ENCODE measurements around the gene ITIH5. TPM values are rescaled to one million over a fixed set of nuclear protein-coding genes. Genes with fewer than 3 reads are reported as not detected.
A peak's percentile ranks its signal among the peaks of the same experiment; 100 is the strongest.

Gene ITIH5
- total RNA-seq, 1 donor from 2014 or later: 1.5 TPM

GRCh38 chr10:7541137-7542087 lies 125.4 kb downstream of the ITIH5 start:
- peak; percentile 46 for TF ChIP-seq CTCF (IDR thresholded peaks at IDR 0.05; ENCODE audit: unreplicated experiment)
- Mint-ChIP-seq H3K27me3 (no peaks in the 10 kb centered on the region), H3K27ac (peak overlapping the region; percentile 89), H3K4me3 (ENCODE audit: low read depth) (peak overlapping the region; percentile 25), H3K36me3 (ENCODE audit: insufficient read depth) (no peaks in the 10 kb centered on the region), H3K4me1 (ENCODE audit: low read depth) (peaks cover 34% of the 10 kb centered on the region), H3K9me3 (ENCODE audit: low read depth) (peaks cover 11% of the 10 kb centered on the region)
- DNase-seq (ENCODE audit: low spot score, unreplicated experiment): peak; percentile 25

- H3K9me3 Mint-ChIP-seq (ENCODE audit: low read depth): peaks cover 11% of the 10 kb centered on the region
- H3K27me3 Mint-ChIP-seq: no peaks in the 10 kb centered on the region
- DNase-seq (ENCODE audit: low spot score, unreplicated experiment): no peak
- no peaks in the 10 kb centered on the region for H3K36me3 Mint-ChIP-seq (ENCODE audit: insufficient read depth)
- H3K4me3 Mint-ChIP-seq (ENCODE audit: low read depth): no peak overlapping the region
- peaks cover 31% of the 10 kb centered on the region for H3K4me1 Mint-ChIP-seq (ENCODE audit: low read depth)
- no peak overlapping the region for H3K27ac Mint-ChIP-seq
- no peak for TF ChIP-seq CTCF (IDR thresholded peaks at IDR 0.05; ENCODE audit: unreplicated experiment)
Observed at GRCh38 chr10:7538970-7539654, 127.7 kb downstream of the ITIH5 start.

GRCh38 chr10:7537126-7537525 lies 129.6 kb downstream of the ITIH5 start:
- H3K36me3 Mint-ChIP-seq (ENCODE audit: insufficient read depth): no peaks in the 10 kb centered on the region
- H3K9me3 Mint-ChIP-seq (ENCODE audit: low read depth): peaks cover 11% of the 10 kb centered on the region
- DNase-seq (ENCODE audit: low spot score, unreplicated experiment): no peak
- no peak overlapping the region for H3K4me3 Mint-ChIP-seq (ENCODE audit: low read depth)
- H3K27ac Mint-ChIP-seq: no peak overlapping the region
- no peak for TF ChIP-seq CTCF (IDR thresholded peaks at IDR 0.05; ENCODE audit: unreplicated experiment)
- peaks cover 2% of the 10 kb centered on the region for H3K27me3 Mint-ChIP-seq
- H3K4me1 Mint-ChIP-seq (ENCODE audit: low read depth): peaks cover 23% of the 10 kb centered on the region

- no peak overlapping the region for H3K4me3 Mint-ChIP-seq (ENCODE audit: low read depth)
- DNase-seq (ENCODE audit: low spot score, unreplicated experiment): no peak
- peaks cover 9% of the 10 kb centered on the region for H3K4me1 Mint-ChIP-seq (ENCODE audit: low read depth)
- H3K36me3 Mint-ChIP-seq (ENCODE audit: insufficient read depth): no peaks in the 10 kb centered on the region
- TF ChIP-seq CTCF (IDR thresholded peaks at IDR 0.05; ENCODE audit: unreplicated experiment): no peak
- H3K27me3 Mint-ChIP-seq: peaks cover 13% of the 10 kb centered on the region
- H3K27ac Mint-ChIP-seq: no peak overlapping the region
- peaks cover 10% of the 10 kb centered on the region for H3K9me3 Mint-ChIP-seq (ENCODE audit: low read depth)
Observed at GRCh38 chr10:7534480-7534852, 132.3 kb downstream of the ITIH5 start.

GRCh38 chr10:7533657-7534479 lies 132.9 kb downstream of the ITIH5 start:
- TF ChIP-seq CTCF (IDR thresholded peaks at IDR 0.05; ENCODE audit: unreplicated experiment): no peak
- peaks cover 5% of the 10 kb centered on the region for H3K9me3 Mint-ChIP-seq (ENCODE audit: low read depth)
- peaks cover 14% of the 10 kb centered on the region for H3K27me3 Mint-ChIP-seq
- no peak for DNase-seq (ENCODE audit: low spot score, unreplicated experiment)
- peak overlapping the region; percentile 73 for H3K27ac Mint-ChIP-seq
- no peaks in the 10 kb centered on the region for H3K36me3 Mint-ChIP-seq (ENCODE audit: insufficient read depth)
- no peak overlapping the region for H3K4me3 Mint-ChIP-seq (ENCODE audit: low read depth)
- peaks cover 7% of the 10 kb centered on the region for H3K4me1 Mint-ChIP-seq (ENCODE audit: low read depth)
